DMS79 treated with DMSO at 0.1 percent for 48 hours (cell line): ENCODE results near the gene TBC1D10A.
A peak's percentile ranks its signal among the peaks of the same experiment; 100 is the strongest.

Experiments used
- DNase-seq: peaks from one replicate; lab custom pipeline; 2025; lab: John Stamatoyannopoulos, UW

Gene TBC1D10A

DNA sequence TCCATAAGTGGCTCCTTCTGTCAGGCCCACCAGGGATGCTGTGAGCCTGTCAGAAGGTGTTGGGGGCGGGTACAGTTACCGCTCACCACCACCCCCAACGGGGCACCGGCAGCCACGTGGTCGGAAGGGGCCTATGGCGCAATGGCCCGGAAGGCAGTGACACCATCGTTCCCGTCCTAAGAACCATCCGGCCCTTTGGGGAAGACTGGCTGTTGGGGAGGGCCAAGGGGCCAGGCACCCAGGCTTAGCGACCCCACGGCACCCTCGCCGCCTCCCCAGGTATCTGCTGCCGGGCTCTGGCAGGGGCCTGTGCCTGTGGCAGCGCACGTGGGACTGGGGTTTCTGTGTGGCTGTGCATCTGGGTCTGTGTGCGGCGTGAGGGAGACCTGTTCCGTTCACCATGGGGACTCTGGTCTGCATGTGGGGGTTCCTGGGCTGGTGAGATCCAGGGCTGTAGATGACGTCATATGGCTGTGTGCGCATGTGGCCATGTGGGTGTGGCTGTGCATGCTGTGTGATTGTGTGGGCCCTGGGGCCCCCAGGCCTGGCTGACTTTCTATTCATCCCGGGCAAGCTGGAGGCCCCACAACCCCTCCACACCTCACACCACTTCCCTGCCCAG lies 60.8 kb downstream of the TBC1D10A start:
- no peak for DNase-seq

DNA sequence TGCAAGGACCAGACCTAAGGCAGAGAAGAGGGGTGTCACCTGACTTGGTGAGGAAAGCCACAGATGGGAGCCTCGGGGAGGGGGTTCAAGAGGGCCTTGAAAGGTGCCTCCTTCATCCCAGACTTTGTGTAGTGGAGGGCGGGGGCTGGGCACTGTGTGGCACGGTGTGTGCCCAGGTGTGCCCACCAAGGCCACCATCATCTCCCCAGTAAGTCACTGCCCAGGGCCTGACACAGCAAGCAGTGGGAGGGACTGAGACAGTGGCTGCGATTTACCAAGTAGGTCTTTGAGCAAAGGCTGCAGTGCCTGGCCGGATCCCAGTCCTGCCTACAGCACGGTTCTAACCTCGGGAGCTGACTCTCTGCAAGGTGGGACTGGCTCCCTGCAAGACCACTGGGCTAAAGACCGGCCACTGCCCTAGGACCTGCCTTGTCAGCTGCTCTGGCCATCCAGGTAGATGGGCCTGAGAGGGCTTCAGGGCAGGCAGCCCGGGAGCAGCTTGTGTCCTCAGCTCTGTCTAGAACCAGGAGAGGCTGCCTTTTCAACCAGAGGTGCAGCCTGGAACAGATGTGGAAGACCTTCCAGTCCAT lies 61.5 kb downstream of the TBC1D10A start:
- DNase-seq = no peak

DNA sequence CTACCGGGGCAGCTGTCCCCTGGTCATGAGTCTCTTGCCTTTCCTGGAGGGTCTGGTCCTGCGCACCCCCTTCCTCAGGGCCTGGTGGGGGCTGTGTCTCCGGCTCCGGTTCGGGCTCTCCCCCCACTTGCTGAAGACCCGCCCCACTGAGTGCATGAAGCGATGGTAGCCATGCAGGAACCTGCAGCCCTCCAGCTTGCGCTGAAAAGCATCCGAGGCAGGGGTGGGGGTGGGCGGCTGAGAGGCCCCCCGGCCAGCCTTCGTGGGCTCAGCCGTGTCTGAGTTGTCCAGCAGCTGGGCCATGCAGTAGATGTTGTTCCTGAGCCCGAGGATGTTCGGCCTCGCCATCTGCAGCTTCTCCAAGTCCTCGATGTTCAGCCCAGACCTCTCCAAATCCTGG lies 62.9 kb downstream of the TBC1D10A start:
- no peak for DNase-seq

DNA sequence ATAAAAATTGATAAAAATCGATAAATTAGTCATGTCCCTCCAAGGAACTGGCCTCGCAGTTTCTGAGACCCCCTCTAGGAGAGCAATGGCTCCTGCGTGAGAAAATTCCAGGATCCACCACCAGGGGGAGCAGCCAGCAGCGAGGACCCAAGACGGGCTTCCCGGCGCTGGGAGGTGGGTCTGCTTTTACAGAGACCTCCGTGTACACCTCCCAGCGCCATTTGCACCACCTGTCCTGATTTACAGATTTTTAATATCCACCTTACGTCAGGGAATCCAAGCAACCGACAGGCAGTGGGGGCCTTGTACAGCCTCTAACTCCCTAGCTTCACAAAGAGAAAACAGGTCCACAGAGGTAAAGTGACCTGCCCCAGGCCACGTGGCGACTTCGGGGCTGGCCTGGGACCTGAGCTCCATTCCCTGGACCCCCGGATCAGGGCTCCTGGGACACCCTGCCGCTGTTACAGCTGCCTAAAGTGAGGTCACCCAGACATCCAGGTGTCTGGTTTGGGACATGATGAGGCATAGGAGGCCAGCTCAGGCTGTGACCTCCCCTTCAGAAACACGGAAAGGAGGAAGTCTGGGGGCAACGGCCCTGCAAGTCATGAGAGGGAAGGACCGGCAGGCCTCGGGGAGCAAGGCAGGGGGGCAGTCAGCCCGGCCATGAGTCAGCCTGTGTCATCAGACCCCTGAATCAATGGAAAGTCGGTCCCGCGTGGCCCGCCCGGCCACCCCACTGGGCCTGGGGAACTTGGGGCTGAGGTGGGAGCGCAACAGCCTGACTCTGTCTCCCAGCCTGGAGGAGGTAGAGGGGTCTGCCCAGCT lies 63.6 kb downstream of the TBC1D10A start:
- peak; percentile 22 for DNase-seq

DNA sequence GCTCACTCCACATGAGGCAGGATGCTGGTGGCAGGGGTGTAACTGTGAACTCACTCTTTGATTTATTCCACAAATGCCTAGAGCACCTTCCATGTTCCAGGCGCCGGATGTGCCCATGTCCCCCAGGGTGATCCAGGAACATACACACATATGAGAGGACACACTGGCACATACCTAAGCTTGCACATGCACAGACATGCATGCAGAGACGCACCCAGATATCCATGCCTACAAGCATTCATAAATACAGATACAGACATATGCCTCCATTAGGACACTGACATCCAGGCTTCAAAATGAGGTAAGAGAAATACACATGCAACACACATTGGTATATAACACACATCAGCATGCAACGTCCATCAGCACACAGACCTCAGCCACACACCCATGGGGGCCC lies 64.6 kb downstream of the TBC1D10A start:
- no peak for DNase-seq

DNA sequence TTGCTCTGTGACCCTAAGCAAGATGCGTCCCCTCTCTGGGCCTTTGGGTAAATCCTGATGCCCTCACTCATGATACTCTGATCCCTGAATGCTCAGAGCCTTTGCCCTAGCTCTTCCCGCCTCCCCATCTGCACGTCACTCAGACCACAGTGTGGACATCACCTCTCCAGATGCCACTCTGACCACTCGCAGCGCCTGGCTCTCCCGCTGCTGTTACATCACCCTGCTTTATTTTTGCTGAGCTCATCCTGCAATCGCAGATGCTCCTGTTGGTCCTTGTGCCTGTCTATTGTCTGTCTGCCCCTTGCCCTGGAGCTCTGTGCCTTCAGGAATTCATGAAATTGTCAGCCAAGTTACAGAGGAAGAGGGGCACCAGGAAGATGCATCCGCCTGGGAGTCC lies 65.6 kb downstream of the TBC1D10A start:
- no peak for DNase-seq

DNA sequence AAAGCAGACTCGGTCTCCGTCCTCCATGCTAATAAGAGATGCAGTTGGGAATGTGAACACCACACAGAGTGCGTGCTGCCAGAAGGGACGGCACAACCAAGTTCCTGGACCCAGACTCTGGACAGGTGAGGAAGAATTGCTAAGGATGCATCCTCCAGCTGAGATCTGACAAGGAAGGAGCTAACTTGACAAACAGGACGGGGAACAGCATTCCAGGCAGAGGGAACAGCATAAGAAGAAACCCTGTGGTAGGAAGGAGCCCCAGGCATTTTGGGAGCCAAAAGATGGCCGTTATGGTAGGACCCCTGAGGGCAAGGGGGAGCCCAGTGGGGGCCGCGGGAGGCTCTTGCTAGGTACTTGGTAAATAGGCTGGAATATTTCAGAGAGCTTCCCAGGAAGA lies 66.1 kb downstream of the TBC1D10A start:
- DNase-seq = no peak

DNA sequence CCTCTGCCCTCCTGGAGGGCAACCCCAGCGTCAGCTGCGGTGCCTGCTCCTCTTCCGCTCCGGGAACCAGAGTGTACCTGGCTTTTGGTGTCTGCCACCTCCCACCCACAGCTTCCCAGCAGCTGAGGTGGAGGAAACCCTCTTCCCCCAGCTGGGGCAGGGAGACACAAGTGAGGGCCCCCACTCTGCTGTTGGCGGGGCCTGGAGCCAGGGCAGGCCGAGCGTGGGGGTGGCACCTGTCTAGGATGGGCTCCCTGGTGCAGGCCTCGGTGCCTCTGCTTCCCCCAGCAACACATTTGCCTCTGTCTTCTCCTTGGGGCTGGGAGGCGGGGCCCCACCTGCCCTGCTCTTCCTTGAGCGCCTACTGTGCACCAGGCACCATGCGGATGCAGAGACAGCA lies 66.5 kb downstream of the TBC1D10A start:
- DNase-seq = no peak

DNA sequence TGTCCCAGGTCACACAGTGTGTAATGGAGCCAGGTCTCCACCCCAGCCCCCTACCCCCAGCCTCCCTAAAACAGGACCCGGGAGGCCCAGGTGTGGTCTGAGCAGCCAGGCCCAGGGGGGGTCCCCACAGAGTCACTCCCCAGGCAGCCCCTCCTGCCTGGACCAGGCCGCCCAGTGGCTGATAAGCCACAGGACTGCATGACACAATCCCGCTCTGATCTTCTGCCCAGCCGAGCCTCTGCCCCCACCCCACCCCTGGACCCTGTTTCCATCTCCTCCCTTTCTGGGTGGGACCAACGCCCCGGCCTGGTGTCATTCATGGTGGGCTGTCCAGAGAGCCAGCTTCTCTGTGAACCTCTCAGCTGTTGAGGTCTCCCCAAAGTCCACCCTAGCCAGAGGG lies 72.4 kb downstream of the TBC1D10A start:
- no peak for DNase-seq

DNA sequence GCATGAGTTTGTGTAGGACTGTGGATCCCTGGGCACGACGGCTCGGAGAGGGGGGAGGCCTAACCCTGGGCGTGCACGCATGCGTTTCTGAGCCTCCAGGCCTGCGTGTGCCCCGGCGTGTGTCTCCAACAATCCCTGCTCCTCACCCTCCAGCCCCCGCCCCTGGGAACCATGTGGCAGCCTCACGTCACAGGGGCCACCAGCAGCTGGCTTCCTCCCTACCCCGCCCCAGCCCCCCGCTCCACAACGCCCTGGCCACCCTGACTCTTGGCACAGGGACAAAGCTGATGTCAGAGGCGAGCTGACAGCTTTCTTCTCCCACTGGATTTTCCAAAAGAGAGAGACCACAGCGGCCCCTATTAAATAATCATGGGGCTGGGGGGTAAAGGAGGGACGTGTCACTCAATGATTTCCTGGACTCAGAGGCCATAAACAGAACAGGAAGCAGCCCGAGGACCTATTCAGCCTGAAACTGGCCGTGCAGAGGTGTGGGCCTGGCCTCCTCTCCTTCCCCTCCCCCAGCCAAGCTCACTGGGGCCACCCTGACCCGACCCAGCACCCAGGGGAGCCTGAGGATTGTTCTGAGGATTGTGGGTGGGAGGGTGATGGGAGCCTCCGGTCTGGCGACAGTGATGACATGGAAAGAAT lies 73.4 kb downstream of the TBC1D10A start:
- no peak for DNase-seq

DNA sequence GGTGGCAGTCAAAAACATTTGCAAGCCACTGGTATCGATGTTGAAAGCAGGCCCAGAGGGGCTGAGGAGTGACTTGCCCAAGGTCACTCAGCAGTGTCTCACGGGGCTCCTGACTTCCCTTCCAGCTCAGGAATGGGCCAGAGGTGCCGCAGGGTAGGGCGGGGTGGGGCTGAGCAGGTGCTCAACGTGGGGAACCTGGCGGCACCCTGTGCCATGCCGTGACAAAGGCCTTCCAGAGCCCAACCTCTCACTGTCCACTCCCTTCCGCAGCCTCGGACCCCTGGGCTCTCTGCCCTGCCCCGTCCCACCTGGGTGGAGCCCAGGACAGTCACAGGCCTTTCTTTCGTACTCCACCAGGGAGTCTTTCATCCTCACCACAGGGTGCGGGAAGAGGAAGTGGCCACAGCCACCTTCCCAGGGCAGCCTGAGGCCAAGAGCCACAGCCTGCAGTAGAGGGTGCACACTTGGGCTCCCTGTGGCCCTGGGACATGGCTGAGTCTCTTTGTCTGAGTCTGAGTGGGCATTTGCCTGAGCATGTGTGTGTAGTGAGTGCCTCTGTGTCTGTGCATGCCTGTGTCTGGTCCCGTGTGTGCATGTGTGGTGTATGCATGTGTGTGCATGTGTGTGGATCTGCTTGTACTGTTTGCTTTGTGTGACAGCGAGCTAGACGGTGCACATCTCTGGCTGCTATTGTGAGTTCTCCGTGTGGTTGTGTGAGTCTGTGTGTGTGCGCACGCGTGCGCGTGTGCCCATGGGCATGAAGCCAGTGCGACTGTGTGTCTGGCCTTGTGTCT lies 74.1 kb downstream of the TBC1D10A start:
- DNase-seq = no peak

DNA sequence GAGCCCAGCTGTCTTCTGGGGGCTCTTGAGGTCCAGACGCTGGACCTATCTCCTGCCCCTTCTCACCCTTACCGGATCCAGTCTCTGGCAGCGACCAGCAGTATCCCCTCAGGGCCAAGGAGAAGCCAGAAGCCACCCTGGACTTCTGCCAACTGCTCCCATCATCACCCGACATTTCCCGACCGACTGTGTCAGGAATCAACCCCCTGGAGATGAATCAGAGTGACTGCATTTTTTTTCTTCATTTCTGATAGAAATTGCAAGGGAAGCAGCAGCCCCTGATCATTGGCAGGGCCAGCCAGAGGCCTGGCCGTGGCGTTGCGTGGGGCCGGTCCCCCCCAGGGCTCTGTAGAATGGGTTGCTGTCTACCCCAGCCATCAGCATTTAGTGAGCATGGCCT lies 75.0 kb downstream of the TBC1D10A start:
- no peak for DNase-seq

DNA sequence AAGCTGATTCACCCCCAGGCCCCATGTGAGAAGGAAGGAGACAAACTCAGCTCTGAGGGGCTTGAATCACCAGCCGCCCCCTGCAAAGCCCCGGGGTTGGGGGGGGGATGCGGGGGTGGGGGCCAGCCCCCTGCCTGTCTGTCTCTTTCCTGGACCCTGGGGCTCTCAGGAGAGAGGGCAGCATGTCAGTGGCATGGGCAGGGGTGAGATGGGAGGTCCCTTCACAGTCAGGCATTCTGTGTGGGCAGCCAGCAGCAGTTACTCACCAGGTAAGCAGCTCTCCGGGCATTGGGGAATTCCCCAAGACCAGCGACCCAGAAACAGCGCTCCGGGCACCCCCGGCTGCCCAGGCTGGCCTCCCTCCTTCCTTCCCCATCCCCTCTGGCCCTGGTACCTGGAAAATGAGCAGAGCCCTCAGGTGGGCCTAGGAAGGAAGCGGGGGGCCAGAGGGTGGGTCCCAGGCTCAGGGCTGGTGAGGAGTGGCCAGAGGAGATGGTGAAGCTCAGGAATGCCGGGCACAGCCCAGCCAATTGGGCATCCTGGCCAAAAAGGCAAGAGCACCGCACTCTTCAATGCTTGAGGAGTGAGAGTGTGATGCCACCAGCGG lies 76.0 kb downstream of the TBC1D10A start:
- no peak for DNase-seq

DNA sequence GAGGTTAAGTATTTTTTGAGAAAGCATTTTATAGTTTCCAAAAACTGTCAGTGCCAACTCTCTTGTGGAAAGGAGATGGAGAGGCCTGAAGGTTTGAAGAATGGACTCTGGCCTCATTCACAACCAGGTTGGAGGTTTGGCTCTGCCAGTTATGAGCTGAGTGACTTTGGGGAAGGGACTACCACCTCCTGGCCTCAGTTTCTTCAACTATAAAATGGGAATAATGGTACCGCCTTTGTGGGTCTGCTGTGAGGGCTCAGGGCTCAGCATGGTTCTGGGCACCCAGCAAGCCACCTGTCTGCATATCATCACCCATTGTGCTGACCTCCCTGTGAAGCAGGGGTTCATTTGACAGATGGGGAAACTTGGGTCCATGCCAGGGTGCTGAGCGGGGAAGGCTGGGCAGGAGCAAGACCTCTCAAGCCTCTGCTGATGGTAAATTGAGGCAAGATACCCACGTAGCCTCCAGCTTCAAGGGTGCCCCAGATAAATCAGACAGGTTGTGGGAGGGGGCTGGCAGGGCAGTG lies 76.6 kb downstream of the TBC1D10A start:
- DNase-seq = no peak

DNA sequence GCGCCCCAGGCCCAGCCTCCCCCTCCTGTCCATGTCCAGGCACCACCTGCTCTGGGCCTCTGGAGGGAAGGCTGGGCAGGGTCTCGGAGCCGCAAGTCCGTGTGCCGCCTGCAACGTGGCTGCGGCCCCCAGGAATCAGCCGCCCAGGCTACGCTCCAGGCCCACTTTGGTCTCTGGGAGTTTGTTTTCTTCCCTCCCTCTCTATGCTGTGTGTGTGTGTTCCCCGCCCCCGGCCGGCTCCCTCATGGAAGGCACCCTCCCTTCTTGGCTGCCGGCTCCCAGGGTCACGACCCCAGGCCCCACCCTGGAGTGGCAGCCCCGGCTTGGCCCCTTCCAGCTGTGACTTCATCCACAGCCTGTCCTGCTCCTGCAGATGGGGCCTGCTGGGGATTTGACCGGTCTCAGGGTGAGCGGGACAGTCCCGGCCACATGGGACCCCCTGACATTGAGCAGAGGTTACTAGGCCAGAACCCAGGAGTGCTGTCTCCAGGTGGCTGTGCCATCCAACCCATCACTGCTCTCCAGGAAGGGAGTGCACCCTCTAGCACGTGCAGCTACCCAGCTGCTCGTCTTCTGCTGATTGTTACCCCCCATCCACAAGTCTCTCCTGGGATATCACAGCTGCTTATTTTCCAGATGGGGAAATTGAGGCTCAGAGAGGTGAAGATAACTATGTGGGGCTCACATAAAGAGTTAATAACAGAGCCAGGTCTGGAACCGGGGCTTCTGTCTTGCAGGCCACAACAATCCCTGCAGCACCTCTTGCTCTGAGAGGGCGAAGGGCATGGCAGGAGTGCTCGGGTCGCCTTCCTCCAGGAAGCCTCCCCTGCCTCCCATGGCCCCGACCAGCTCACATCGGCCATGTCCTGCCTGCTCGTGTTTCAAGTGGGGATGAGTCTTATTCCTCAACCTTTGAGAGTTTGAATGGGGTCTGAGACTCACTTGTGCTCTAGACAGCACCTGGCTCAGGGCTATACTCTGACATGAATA lies 77.4 kb downstream of the TBC1D10A start:
- no peak for DNase-seq

DNA sequence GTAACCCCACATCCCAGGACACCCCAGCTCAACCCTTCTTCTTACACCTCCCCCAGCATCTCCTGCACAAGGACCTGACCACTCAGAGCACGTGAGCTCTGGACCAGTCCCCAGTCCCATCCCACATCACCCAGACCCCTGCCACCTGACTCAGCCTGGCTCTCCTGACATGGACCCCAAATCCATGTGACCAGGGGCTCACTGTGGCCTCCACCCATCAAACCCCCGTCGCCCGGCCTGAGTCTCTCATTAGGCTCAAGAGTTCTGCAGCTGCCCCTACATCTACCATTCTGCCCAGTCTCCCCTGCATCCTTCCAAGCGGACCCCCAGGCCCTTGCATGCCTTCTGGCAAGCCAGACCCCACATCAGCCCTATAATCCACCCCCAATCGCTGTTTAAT lies 78.3 kb downstream of the TBC1D10A start:
- DNase-seq = no peak

DNA sequence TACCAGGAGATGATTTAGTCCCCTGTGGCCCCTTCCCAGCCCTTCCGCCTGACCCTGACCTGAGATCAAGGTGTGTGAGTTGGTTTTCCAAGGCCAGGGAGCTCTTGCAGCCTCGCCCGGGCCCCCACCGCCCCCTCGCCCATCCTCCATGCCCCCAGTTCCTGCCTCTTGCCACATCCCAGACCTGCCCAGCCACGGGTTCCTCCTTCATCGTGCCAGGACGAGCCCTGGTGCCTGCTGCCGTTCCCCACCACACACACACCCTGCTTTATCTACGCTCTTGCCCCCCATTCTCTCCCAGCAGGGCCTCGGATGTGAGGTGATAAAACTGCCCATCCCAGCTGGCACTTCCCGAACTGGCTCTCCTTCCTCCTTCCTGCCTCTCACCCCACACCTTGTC lies 78.8 kb downstream of the TBC1D10A start:
- no peak for DNase-seq

DNA sequence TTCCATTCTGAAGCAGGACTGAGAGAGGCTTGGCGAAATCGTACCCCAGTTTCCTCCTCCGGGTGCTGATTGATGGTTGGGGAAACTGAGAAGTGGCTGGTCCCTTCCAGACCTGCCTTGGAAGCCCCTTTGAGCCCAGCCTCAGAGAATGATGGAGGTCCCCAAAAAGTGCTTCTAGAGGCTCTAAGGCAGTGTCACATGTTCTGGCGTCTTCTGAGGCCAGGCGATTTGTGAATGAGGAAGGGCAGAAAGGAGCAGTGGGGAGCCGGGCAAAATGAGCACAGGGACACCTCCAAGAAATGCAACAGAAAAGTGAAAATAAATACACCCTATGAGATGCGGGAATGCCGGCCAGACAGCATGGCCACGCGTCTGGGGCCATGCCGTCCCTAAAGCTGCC lies 79.2 kb downstream of the TBC1D10A start:
- no peak for DNase-seq

DNA sequence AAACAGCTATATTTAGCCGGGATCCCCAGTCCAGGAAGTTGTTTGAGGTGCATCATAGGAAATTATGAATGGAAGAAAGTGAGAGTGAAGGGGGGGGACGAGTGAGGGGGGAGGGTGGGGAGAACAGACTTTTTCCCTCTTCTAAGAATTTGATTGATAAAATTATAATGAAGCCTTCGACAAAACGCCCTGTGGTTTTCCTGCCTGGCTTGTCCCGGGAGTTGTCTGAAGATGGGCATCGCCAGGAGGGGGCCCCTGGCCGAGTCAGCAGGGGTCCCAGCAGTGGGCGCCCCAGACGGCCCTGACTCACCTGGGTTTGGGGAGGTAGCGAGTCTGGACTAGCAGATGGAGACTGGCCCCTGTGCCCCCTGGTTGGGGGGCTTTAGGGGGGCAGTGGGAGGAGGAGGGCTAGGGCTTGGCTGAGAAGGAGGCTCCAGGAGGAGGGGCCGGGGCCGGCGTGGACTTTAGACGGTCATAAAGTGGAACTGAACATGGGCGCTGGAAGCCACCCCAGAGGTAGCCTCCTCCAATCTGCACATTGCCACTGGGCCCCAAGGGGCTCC lies 79.8 kb downstream of the TBC1D10A start:
- no peak for DNase-seq
